Prostate gland (tissue), 2 donors: ENCODE results near the gene TAF6L. TPM values are rescaled to one million over a fixed set of nuclear protein-coding genes. Genes with fewer than 3 reads are reported as not detected.
"Not testable (repeated sequence)": the region's sequence is repeated elsewhere in the genome, so short reads cannot be mapped to it uniquely, and the experiment has no call there.

Experiments
- DNase-seq: peaks from one replicate; pipeline ENCODE4 v3.0.0-alpha.2; 2019; ENCODE audit warnings: low spot score
- H3K27ac ChIP-seq, 2 donors: fragments of 200-600 bp; sonication (generic); 2 replicates each; pipeline ENCODE4 v1.5.1; 2017 to 2019
- H3K27me3 ChIP-seq: fragments of 200-600 bp; sonication (generic); replicated peaks from 2 replicates; pipeline ENCODE4 v1.5.1; 2019; ENCODE audit not compliant: insufficient read depth
- H3K36me3 ChIP-seq, 2 donors: fragments of 200-600 bp; sonication (generic); 1 replicate in 1 of 2; 2 replicates in 1 of 2; pipeline versions ENCODE4 v1.5.1 to v1.8.1; 2017 to 2019
- H3K4me1 ChIP-seq: fragments of 200-600 bp; sonication (generic); replicated peaks from 2 replicates; pipeline ENCODE4 v1.5.1; 2019
- H3K4me3 ChIP-seq, 2 donors: fragments of 200-600 bp; sonication (generic); 2 replicates each; pipeline ENCODE4 v1.5.1; 2017 to 2019
- H3K9me3 ChIP-seq: fragments of 200-600 bp; sonication (generic); 2 replicates; pipeline ENCODE4 v1.5.1; 2017
- CTCF ChIP-seq, 4 experiments: fragments of 200-600 bp in 2 of 4; fragments of 450-650 bp in 2 of 4; sonication (generic) in 2 of 4; IDR thresholded peaks; 1 replicate in 3 of 4; 2 replicates in 1 of 4; pipeline ENCODE4 v1.5.1; 2016 to 2019; ENCODE audit warnings: antibody characterized with exemption in 4 of 4, mild to moderate bottlenecking in 2 of 4, moderate library complexity in 2 of 4
- POLR2A ChIP-seq: fragments of 450-650 bp; IDR thresholded peaks from one replicate; pipeline ENCODE4 v1.6.1; 2016; ENCODE audit warnings: antibody characterized with exemption, mild to moderate bottlenecking
- POLR2AphosphoS5 ChIP-seq: sonication (generic); formaldehyde crosslinking; IDR thresholded peaks from one replicate; pipeline ENCODE4 v1.6.1; 2017; ENCODE audit warnings: antibody characterized with exemption
- WGBS: methylation state at CpG from one replicate; pipeline ENCODE4 v1.1.5; 2018; 5-methylcytosine and 5-hydroxymethylcytosine counted together
- intact Hi-C: fragments of 100-400 bp; cut with DNase I; formaldehyde crosslinking; loops from one replicate; pipeline ENCODE4 v1.14.2; 2022
- total RNA-seq, 2 donors: library from RNA; depleted of rRNA; stranded (reverse); fragments of >200 nt; gene quantifications; one replicate each; pipeline ENCODE4 v1.1.0, GENCODE V29; 2016

Gene TAF6L
- total RNA-seq, 2 donors from 2014 or later: 22.2 to 36.2 TPM

GRCh38 chr11:62728171-62728988, 42.8 kb upstream of the TAF6L start, which contains the start of gene TTC9C:
TTC9C (plus strand) TSS chr11:62728486; CDS start chr11:62728849, 363 bp downstream.
- intact Hi-C loops: loop anchor here (5.0 kb wide), 1 partner anchor 34 kb away; the partner anchor contains the start of gene POLR2G
- Histone ChIP-seq H3K27ac (peak within 1 kb of the TSS; percentile 89 to 97), H3K4me1 (peaks cover 9% of the 10 kb centered on the region), H3K9me3 (no peaks in the 10 kb centered on the region), H3K4me3 (peak within 1 kb of the TSS; percentile 79 to 90), H3K36me3 (no peaks in the 10 kb centered on the region), H3K27me3 (no peaks in the 10 kb centered on the region)
- DNase-seq: peak; percentile 89
- under 1% methylated on average over 29 of the region's 29 CpGs for WGBS
- TF ChIP-seq POLR2A (peak; percentile 66), POLR2AphosphoS5 (peak; percentile 87), CTCF (IDR thresholded peaks at IDR 0.05) (no peak)

- H3K36me3 ChIP-seq, H3K27ac ChIP-seq, DNase-seq, H3K4me1 ChIP-seq, H3K27me3 ChIP-seq, intact Hi-C loops, H3K9me3 ChIP-seq: not testable (repeated sequence)
- peak overlapping the region; percentile 5 to 79 for H3K4me3 ChIP-seq
- 71% methylated on average over 14 of the region's 14 CpGs for WGBS
Observed at GRCh38 chr11:62730076-62730475, 41.1 kb upstream of the TAF6L start.

GRCh38 chr11:62732830-62733229, 38.4 kb upstream of the TAF6L start:
- WGBS: 68% methylated on average over 2 of the region's 2 CpGs
- no peaks in the 10 kb centered on the region for H3K36me3 ChIP-seq
- H3K4me1 ChIP-seq: peaks cover 9% of the 10 kb centered on the region
- no peak for TF ChIP-seq CTCF (IDR thresholded peaks at IDR 0.05)
- TF ChIP-seq POLR2A: no peak
- no peak for TF ChIP-seq POLR2AphosphoS5
- no peak for DNase-seq
- H3K27me3 ChIP-seq: no peaks in the 10 kb centered on the region
- no peaks in the 10 kb centered on the region for H3K9me3 ChIP-seq
- intact Hi-C loops: no loop called here
- H3K4me3 ChIP-seq: no peak overlapping the region
- H3K27ac ChIP-seq: no peak overlapping the region

- TF ChIP-seq POLR2A (no peak), POLR2AphosphoS5 (no peak), CTCF (IDR thresholded peaks at IDR 0.05) (no peak)
- Histone ChIP-seq H3K9me3 (no peaks in the 10 kb centered on the region), H3K27me3 (no peaks in the 10 kb centered on the region), H3K4me1 (no peaks in the 10 kb centered on the region), H3K4me3 (no peak overlapping the region), H3K27ac (no peak overlapping the region), H3K36me3 (peaks cover 0 to 3% of the 10 kb centered on the region in 2 donors)
- intact Hi-C loops: no loop called here
- no peak for DNase-seq
Observed at GRCh38 chr11:62737196-62737595, 34.0 kb upstream of the TAF6L start.

GRCh38 chr11:62747475-62748160, 23.6 kb upstream of the TAF6L start:
- H3K27me3 ChIP-seq: no peaks in the 10 kb centered on the region
- no peak overlapping the region for H3K27ac ChIP-seq
- no peaks in the 10 kb centered on the region for H3K4me1 ChIP-seq
- WGBS: 68% methylated on average over 9 of the region's 9 CpGs
- TF ChIP-seq POLR2A: no peak
- no peak for TF ChIP-seq CTCF (IDR thresholded peaks at IDR 0.05)
- no peak for TF ChIP-seq POLR2AphosphoS5
- H3K9me3 ChIP-seq: no peaks in the 10 kb centered on the region
- no peak for DNase-seq
- no peaks in the 10 kb centered on the region for H3K36me3 ChIP-seq
- H3K4me3 ChIP-seq: no peak overlapping the region
- intact Hi-C loops: no loop called here

GRCh38 chr11:62749931-62750330, 21.3 kb upstream of the TAF6L start:
- H3K27ac ChIP-seq, H3K4me1 ChIP-seq, H3K4me3 ChIP-seq, intact Hi-C loops, H3K9me3 ChIP-seq, DNase-seq, H3K36me3 ChIP-seq, H3K27me3 ChIP-seq: not testable (repeated sequence)
- 94% methylated on average over 5 of the region's 5 CpGs for WGBS
